Smooth muscle cell (in vitro differentiated cells): Measurements from ENCODE around the gene SLAMF6. TPM values are rescaled to one million over a fixed set of nuclear protein-coding genes. Genes with fewer than 3 reads are reported as not detected.

Experiments used
- DNase-seq: peaks from one replicate; lab custom pipeline; 2025; ENCODE audit not compliant: unreplicated experiment; lab: John Stamatoyannopoulos, UW
- H2AFZ ChIP-seq: fragments of 200-600 bp; sonication (generic); 2 replicates; pipeline ENCODE4 v1.6.0; 2016; ENCODE audit warnings: antibody characterized with exemption, low read depth, mild to moderate bottlenecking
- H3F3A ChIP-seq: fragments of 200-600 bp; sonication (generic); 2 replicates; pipeline ENCODE4 v1.6.0; 2017; ENCODE audit warnings: antibody characterized with exemption, low read depth
- H3K27ac ChIP-seq: fragments of 200-600 bp; sonication (generic); 2 replicates; pipeline ENCODE4 v1.5.1; 2016; ENCODE audit warnings: low read depth, mild to moderate bottlenecking
- H3K27me3 ChIP-seq: fragments of 200-600 bp; sonication (generic); 2 replicates; pipeline ENCODE4 v1.6.1; 2016; ENCODE audit warnings: low read depth, mild to moderate bottlenecking
- H3K36me3 ChIP-seq: fragments of 200-600 bp; sonication (generic); 2 replicates; pipeline ENCODE4 v1.5.1; 2016; ENCODE audit warnings: low read depth
- H3K4me1 ChIP-seq: fragments of 200-600 bp; sonication (generic); 2 replicates; pipeline ENCODE4 v1.5.1; 2016; ENCODE audit warnings: low read depth
- H3K4me2 ChIP-seq: fragments of 200-600 bp; sonication (generic); 2 replicates; pipeline ENCODE4 v1.6.0; 2016; ENCODE audit warnings: mild to moderate bottlenecking
- H3K4me3 ChIP-seq: fragments of 200-600 bp; sonication (generic); 2 replicates; pipeline ENCODE4 v1.5.1; 2016; ENCODE audit warnings: mild to moderate bottlenecking
- H3K79me2 ChIP-seq: fragments of 200-600 bp; sonication (generic); 2 replicates; pipeline ENCODE4 v1.6.0; 2016; ENCODE audit warnings: low read depth, mild to moderate bottlenecking
- H3K9ac ChIP-seq: fragments of 200-600 bp; sonication (generic); 2 replicates; pipeline ENCODE4 v1.6.0; 2016; ENCODE audit warnings: low read depth
- H3K9me3 ChIP-seq: fragments of 200-600 bp; sonication (generic); replicated peaks from 2 replicates; pipeline ENCODE4 v1.5.1; 2016; ENCODE audit warnings: low read depth
- H4K20me1 ChIP-seq: fragments of 200-600 bp; sonication (generic); 2 replicates; pipeline ENCODE4 v1.6.0; 2016; ENCODE audit warnings: low read depth
- CTCF ChIP-seq: fragments of 200-600 bp; sonication (generic); IDR thresholded peaks from 2 replicates; pipeline ENCODE4 v1.5.1; 2017; ENCODE audit warnings: borderline replicate concordance, mild to moderate bottlenecking, antibody characterized with exemption; ENCODE audit not compliant: insufficient read depth, poor library complexity, severe bottlenecking
- WGBS: methylation state at CpG from one replicate; pipeline ENCODE4 v1.1.7; 2016; ENCODE audit warnings: low lambda C conversion rate; 5-methylcytosine and 5-hydroxymethylcytosine counted together
- polyA plus RNA-seq: library from polyadenylated mRNA; unstranded; fragments of >200 nt; fragmentation: Nextera tagmentation; extraction: Ambion mirVana; gene quantifications from 2 replicates; pipeline ENCODE4 v1.2.1, GENCODE V29; 2016
- total RNA-seq: library from RNA; depleted of rRNA; stranded (reverse); fragments of >200 nt; gene quantifications from 2 replicates; pipeline ENCODE4 v1.2.3, GENCODE V29; 2014

SLAMF6 gene
- total and polyA plus RNA-seq, 2 experiments from 2014 or later: not detected

GRCh38 chr1:160474392-160475242 lies 48.4 kb downstream of the SLAMF6 start:
- Histone ChIP-seq H3K9ac (no peak overlapping the region), H3K4me1 (no peaks in the 10 kb centered on the region)
- TF ChIP-seq CTCF: no peak

GRCh38 chr1:160472112-160472511 lies 50.9 kb downstream of the SLAMF6 start:
- no peak overlapping the region for H3K9ac ChIP-seq
- no peak overlapping the region for H2AFZ ChIP-seq
- H3K4me1 ChIP-seq: no peaks in the 10 kb centered on the region
- H3K4me3 ChIP-seq: no peak overlapping the region
- TF ChIP-seq CTCF: no peak
- no peak for DNase-seq
- no peaks in the 10 kb centered on the region for H4K20me1 ChIP-seq
- no peaks in the 10 kb centered on the region for H3K27me3 ChIP-seq
- H3K27ac ChIP-seq: no peak overlapping the region
- H3K4me2 ChIP-seq: no peak overlapping the region
- WGBS: 90% methylated on average over 3 of the region's 3 CpGs
- no peaks in the 10 kb centered on the region for H3K36me3 ChIP-seq
- H3F3A ChIP-seq: no peaks in the 10 kb centered on the region
- H3K9me3 ChIP-seq: no peaks in the 10 kb centered on the region
- no peaks in the 10 kb centered on the region for H3K79me2 ChIP-seq

More at GRCh38 chr1:160474392-160475242, 48.4 kb downstream of the SLAMF6 start:
- 92% methylated on average over 1 of the region's 1 CpG for WGBS
- Histone ChIP-seq H3K4me2 (no peak overlapping the region), H3K36me3 (no peaks in the 10 kb centered on the region), H3K79me2 (no peaks in the 10 kb centered on the region), H3K4me3 (no peak overlapping the region), H4K20me1 (no peaks in the 10 kb centered on the region), H3K27me3 (no peaks in the 10 kb centered on the region), H3K9me3 (no peaks in the 10 kb centered on the region), H3F3A (no peaks in the 10 kb centered on the region), H3K27ac (no peak overlapping the region), H2AFZ (no peak overlapping the region)
- no peak for DNase-seq

GRCh38 chr1:160471253-160471652 lies 51.8 kb downstream of the SLAMF6 start:
- H3K4me2 ChIP-seq: no peak overlapping the region
- no peak overlapping the region for H3K9ac ChIP-seq
- 100% methylated on average over 1 of the region's 1 CpG for WGBS
- no peaks in the 10 kb centered on the region for H3K36me3 ChIP-seq
- H3F3A ChIP-seq: no peaks in the 10 kb centered on the region
- H2AFZ ChIP-seq: no peak overlapping the region
- H3K9me3 ChIP-seq: no peaks in the 10 kb centered on the region
- H3K4me3 ChIP-seq: no peak overlapping the region
- H3K27ac ChIP-seq: no peak overlapping the region
- H3K79me2 ChIP-seq: no peaks in the 10 kb centered on the region
- H3K4me1 ChIP-seq: no peaks in the 10 kb centered on the region
- no peaks in the 10 kb centered on the region for H4K20me1 ChIP-seq
- no peak for TF ChIP-seq CTCF
- DNase-seq: no peak
- no peaks in the 10 kb centered on the region for H3K27me3 ChIP-seq

- H2AFZ ChIP-seq: no peak overlapping the region
- no peaks in the 10 kb centered on the region for H3K79me2 ChIP-seq
- H3K4me1 ChIP-seq: no peaks in the 10 kb centered on the region
- no peaks in the 10 kb centered on the region for H3F3A ChIP-seq
- no peak overlapping the region for H3K9ac ChIP-seq
- no peak for DNase-seq
- H3K27ac ChIP-seq: no peak overlapping the region
- no peaks in the 10 kb centered on the region for H3K27me3 ChIP-seq
- H3K36me3 ChIP-seq: no peaks in the 10 kb centered on the region
- no peak overlapping the region for H3K4me3 ChIP-seq
- no peaks in the 10 kb centered on the region for H3K9me3 ChIP-seq
- H4K20me1 ChIP-seq: no peaks in the 10 kb centered on the region
- TF ChIP-seq CTCF: no peak
- no peak overlapping the region for H3K4me2 ChIP-seq
These were observed 55.5 kb downstream of the SLAMF6 start for GRCh38 chr1:160467576-160467975.
